ENCODE data around the gene VPS72.

The VPS72 gene

GRCh38 chr1:151144474-151145303 is 45.3 kb downstream of the VPS72 start:
- DNase-seq, result peak; percentile 49

GRCh38 chr1:151143986-151144385 is 46.0 kb downstream of the VPS72 start:
- DNase-seq, result no peak

GRCh38 chr1:151143057-151143435 is 47.0 kb downstream of the VPS72 start:
- peak; percentile 50 for DNase-seq

GRCh38 chr1:151142411-151143056 is 47.5 kb downstream of the VPS72 start:
- DNase-seq, result no peak

- DNase-seq, result peak; percentile 49
These were observed 52.2 kb downstream of the VPS72 start for GRCh38 chr1:151137789-151138188.

- peak; percentile 60 for DNase-seq
These were observed 54.3 kb downstream of the VPS72 start for GRCh38 chr1:151135433-151136385.

- no peak for DNase-seq
These were observed 55.0 kb downstream of the VPS72 start for GRCh38 chr1:151134991-151135390.

GRCh38 chr1:151134396-151134795 is 55.6 kb downstream of the VPS72 start:
- no peak for DNase-seq

GRCh38 chr1:151133018-151133806 is 56.8 kb downstream of the VPS72 start:
- peak; percentile 77 for DNase-seq

- peak; percentile 48 for DNase-seq
These were observed 57.5 kb downstream of the VPS72 start for GRCh38 chr1:151132335-151133017.

GRCh38 chr1:151131701-151132334 is 58.2 kb downstream of the VPS72 start:
- peak; percentile 83 for DNase-seq

- peak; percentile 96 for DNase-seq
These were observed 58.9 kb downstream of the VPS72 start for GRCh38 chr1:151130987-151131586.

GRCh38 chr1:151128800-151129199 is 61.2 kb downstream of the VPS72 start:
- peak; percentile 82 for DNase-seq
